Fibroblast of lung (primary cell): ENCODE results near the gene CHN1.

ENCODE experiments used
- EZH2 ChIP-seq: IDR thresholded peaks from 2 replicates; pipeline ENCODE4 v1.5.1; 2012; ENCODE audit warnings: low read length, control low read depth, mild to moderate bottlenecking; ENCODE audit errors: missing control alignments
- TF ChIP-seq, protein P1 (sequence below), 2 donors: IDR thresholded peaks in 1 of 2; conservative IDR thresholded peaks in 1 of 2; 1 replicate in 1 of 2; 2 replicates in 1 of 2; pipeline ENCODE4 v1.5.1; 2011 to 2012; ENCODE audit warnings: low read length in 2 of 2, control low read depth in 1 of 2, inconsistent platforms in 1 of 2, low read depth in 1 of 2, mild to moderate bottlenecking in 1 of 2

DNA sequence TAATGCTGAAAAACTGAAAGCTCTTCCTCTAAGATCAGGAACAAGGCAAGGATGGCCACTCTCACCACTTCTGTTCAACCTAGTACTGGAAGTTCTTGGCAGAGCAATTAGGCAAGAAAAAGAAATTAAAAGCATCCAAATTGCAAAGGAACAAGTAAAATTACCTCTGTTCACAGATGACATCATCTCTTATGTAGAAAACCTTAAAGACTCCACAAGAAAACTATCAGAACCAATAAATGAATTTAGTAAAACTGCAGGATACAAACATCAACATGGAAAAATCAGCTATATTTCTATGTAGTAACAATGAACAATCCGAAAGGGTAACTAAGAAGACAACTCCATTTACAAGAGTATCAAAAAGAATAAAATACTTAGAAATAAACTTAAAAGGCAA lies 112.2 kb downstream of the CHN1 start:
- TF ChIP-seq, protein P1, sequence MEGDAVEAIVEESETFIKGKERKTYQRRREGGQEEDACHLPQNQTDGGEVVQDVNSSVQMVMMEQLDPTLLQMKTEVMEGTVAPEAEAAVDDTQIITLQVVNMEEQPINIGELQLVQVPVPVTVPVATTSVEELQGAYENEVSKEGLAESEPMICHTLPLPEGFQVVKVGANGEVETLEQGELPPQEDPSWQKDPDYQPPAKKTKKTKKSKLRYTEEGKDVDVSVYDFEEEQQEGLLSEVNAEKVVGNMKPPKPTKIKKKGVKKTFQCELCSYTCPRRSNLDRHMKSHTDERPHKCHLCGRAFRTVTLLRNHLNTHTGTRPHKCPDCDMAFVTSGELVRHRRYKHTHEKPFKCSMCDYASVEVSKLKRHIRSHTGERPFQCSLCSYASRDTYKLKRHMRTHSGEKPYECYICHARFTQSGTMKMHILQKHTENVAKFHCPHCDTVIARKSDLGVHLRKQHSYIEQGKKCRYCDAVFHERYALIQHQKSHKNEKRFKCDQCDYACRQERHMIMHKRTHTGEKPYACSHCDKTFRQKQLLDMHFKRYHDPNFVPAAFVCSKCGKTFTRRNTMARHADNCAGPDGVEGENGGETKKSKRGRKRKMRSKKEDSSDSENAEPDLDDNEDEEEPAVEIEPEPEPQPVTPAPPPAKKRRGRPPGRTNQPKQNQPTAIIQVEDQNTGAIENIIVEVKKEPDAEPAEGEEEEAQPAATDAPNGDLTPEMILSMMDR (conservative IDR thresholded peaks at IDR 0.05 in 1 of 2, IDR thresholded peaks at IDR 0.05 in 1 of 2; ENCODE audit: low read depth in 1 of 2, low read length in 2 of 2) = no peak
- TF ChIP-seq EZH2 = no peak
